HTR-8/SVneo (cell line): ENCODE results near the gene PAX5.

Source experiments
- DNase-seq: peaks from one replicate; pipeline ENCODE4 v3.0.0; 2011; ENCODE audit warnings: low spot score, mixed read lengths; ENCODE audit not compliant: insufficient read length
- FAIRE-seq: peaks from 2 replicates; lab custom pipeline; 2011; peaks lifted over from hg19 to GRCh38; lab: Jason Lieb, UNC

PAX5 gene

DNA sequence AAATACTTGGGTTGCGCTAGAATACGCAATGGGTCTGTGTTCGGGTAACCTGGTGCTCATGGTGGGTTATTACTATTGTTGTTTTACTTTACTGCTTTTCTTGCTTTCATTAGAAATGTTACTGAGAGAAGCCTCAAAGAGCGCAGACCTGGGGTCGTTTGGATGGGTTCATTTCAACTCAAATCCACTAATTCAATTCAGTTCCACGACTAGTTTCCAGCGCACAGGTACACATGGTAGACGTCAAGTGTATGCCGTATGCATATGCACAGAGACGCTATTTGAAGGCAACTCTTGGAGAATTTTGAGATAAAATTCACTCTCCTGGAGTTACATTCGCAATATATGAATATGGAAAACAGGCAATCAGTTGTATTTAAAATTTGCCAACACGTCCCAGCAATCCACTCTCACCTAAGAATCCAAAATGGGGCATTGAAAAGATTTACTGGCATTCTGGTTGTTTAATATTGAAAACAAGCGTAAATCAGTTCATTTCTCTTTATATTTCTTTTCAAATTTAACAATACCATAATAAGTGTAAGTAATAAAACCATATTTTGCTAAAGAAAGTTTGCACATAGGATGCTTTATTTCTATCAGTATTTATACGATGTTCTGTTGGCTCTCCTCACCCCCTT lies 4.4 kb upstream of the PAX5 start:
- DNase-seq (no peak), FAIRE-seq (no peak)

DNA sequence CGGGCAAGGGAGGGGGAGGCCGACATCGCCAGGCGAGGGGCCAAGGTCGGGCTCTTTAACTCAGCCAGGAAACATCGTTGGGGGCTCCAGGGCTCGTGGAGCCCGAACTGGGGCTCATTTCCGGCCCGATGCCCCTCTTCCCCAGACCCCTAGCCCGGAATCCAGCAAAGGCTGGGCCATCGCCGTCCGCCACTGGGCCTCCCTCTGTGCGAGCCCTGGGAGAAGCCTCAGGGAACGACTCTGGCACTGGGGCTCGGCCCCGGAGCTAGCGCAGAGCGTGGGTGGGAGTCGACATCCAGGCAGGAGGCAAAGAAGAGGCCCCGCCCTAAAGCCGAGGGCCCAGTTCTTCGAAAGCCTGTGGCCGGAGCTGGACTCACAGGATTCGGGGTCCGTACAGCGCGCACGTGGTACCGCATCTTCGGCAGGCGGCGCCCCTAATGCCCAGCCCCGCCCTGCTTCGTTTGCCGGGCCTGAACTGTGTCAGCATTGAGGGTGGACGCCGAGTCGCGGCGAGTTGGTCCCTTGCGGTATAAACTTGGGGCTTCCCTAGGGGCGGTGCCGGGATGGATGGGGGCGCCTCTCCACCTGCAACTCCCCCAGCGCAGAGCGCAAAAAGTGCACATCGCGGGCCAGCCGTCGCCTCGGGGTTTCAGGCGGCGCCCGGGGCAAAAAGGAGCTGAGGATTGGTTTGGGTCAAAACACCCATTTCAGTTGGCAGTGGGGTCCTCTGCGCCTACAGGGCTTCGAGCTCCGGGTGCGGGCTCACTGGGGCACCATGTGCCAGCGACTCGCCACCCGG lies 3.6 kb upstream of the PAX5 start:
- DNase-seq (no peak), FAIRE-seq (no peak)

DNA sequence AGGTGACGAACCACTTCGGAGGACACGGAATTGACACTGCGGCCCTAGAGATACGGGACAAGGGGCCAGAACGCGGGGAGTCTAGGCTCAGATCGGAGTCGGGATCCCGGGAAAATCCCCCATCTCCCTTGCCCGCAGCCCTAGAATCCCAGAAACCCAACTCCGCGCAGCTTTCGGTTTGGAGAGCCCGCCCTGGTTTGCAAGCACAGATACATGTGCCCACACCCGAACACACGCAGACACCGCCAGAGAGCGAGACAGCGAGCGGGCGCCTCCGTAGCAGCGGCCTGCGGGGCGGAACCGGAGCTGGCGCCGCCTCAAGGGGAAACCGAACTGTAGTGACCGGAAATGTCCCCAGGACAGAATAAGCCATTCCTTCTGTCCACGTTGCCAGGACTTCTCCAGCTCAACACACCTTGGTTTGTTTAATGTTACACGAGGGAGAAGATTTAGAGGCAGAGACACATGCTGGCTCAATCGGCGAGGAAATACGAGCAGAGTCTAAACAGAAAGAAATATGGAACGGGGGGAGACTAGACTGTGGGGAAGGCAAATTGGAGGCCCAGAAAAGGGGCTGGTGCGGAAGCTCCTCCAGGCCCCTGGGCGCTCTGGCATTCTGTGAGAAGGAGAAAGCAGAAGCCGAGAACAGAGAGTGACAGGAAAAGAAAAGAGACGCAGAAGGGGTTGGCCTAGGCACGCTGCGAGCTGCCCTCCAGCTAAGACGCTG lies 2.9 kb upstream of the PAX5 start:
- FAIRE-seq (no peak), DNase-seq (no peak)

DNA sequence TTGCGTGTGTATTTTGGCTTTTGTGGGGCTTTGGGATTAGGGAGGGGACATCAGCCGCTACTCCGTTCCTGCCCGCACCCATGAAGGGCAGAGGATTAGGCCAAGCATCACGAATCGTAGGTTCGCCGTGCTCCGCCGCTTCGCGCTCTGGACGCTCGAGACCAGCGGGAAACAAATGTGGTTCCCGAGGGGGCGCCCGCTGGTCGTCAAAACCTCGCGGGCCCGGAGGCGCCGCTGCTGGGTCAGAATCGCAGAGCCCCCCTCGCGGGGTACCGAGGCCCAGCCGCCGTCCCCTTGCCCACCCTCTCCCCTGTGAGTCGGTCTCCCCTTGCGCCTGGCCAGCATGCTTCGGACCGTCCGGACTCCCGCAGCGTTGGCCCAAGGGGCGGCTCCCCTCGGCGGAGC lies 2.3 kb upstream of the PAX5 start:
- DNase-seq, result no peak
- no peak for FAIRE-seq

DNA sequence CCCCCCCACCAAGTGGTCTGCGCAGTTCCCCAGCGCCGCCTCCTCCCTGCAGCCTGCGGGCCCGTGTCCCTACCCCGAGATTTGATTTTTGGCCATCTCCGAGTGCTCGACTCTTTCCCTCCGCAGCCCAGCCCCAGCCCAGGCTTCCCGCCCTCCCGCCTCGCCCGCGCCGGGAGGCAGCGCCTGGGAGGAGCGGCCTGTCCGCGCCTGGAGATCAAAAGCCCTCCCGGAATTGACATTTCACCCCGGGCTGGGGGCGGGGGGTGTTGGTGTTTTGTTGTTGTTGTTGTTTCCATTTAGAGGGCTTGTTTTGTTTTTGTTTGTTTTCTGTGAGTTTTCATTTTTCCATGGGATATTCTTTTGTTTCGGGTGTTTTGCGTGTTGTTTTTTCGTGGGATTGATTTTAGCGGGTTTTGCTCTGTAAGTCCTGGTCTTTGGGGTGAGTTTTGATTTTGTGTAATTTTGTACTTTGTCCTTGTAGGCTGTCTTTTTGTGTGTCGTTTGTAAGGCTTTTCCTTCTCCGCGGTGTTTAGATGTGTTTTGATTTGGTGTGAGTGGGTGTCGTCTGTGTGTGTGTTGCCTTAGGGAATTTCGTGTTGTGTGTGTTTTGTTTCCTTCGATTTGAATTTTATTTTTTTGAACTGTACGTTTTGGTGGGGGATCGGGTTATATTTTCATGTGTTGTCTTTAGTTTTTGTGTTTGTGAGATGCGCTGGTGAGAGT lies 1.7 kb upstream of the PAX5 start:
- DNase-seq (no peak), FAIRE-seq (no peak)

DNA sequence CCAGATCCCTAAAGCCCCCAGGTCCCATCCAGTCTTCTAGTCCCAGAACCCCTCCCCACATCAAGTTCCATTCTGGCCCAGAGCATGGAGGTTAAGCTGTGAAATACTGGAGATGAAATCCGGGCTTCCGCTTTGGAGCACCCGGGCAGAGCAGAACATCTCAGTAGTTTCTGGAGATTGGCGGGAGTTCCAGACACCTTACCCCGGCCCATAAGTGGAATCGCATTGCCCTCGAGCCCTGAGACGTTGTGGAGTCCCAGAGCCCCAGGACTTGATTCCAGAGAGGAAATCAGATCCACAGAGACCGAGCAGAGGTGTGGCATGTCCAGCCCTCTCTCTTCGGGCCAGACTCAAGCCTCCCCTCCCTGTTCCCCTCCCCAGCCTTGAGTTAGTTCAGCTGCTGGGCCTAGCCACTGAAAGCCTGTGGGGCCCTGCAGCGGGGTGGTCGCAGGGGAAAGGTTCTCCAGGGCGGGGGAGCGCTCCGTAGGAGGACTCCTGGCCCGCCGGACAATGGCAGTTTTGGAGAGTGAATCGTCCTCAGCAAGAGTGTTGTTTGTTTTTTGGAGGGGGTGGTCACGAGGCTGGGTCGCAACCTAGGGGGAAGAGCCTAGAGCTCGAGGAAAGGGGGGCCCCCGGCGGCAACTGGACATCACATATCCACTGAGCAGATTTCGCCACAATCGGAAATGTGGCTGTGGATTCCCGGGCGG lies 1.0 kb upstream of the PAX5 start:
- no peak for FAIRE-seq
- no peak for DNase-seq

DNA sequence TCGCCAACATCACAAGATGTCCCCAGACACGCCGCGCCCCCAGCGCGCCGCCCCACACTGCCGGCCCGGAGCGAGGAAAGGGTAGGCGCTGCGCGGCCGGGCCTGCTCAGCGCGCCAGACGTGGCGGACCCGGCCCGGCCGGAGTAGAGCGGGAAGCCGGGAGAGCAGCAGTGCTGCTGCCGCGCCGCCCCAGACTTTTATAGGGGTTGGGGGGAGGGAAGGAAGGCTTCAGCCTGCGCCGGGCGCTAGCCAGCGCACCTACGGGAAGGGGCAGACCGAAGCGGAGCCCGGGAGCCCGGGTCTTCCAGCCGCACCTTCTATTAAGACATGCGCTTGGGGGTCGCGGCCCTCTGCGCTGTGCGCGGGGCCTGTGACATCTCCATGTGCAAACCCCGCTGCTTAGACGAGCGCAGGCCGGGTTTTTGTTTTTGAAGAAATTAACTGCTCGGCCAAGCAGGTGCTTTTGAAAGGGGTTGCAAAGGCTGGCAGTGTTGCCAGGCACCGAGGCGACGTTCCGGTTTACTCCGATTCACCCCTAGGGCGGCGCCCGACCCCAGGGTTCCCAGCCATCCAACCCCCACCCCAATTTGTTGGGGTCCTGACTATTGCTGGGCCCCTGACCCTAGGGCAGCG lies 353 bp upstream of the PAX5 start:
- FAIRE-seq (no peak), DNase-seq (no peak)

DNA sequence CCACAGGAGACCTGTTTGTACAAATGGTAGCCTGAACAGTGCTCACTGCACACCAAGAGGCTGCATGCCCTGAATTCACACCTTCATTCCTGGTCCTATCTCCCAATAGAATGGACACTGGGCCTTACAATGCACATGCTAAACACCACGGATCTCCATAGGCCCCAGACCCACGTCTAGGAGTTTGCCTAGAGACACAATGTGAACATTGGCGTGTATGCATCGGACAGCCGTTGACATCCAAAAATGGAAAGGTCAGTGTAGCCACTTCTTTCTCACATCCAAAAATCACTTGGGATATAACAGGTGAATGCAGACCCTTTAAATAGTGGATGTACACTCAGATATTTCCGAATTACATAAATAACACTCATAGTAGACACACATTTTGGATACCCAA lies 927 bp downstream of the PAX5 start:
- DNase-seq, result no peak
- FAIRE-seq, result no peak

DNA sequence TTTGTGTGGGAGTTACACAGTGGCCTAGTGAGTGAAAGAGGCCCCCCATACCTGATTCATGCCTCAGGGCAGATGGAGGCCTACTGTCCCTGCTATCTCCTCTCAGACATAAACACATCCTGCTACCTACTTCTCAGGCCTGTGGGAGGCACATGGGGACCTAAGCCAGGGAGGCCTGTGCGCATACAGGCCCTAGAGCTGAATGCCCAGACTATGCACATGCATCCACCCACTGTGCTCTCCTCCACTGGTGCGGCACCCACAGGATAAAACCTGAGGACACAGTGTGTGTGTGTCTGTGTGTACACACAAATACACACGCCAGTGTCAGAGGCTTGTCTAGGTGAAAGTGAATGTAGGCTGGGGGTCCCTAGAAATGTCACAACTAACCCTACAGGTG lies 1.4 kb downstream of the PAX5 start:
- DNase-seq (no peak), FAIRE-seq (no peak)

DNA sequence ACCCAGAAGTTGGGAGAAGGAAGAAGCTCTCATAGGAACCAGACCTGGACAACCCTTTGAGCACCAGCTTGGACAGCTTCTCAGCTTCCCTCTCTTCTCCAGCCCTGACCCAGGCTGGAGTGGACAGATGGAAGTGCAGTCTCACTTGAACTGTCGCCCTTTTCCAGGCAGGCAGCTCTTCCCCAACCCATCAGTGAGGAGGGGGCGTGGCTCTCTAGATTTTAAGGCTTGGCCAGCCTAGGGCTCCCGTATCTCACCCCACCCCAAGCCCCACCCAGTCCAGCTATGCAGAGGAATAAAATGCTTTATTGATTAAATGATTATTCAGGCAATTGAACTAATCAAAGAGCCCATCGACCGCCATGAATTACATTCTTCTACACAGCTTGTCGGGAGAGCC lies 2.2 kb downstream of the PAX5 start:
- no peak for DNase-seq
- no peak for FAIRE-seq

DNA sequence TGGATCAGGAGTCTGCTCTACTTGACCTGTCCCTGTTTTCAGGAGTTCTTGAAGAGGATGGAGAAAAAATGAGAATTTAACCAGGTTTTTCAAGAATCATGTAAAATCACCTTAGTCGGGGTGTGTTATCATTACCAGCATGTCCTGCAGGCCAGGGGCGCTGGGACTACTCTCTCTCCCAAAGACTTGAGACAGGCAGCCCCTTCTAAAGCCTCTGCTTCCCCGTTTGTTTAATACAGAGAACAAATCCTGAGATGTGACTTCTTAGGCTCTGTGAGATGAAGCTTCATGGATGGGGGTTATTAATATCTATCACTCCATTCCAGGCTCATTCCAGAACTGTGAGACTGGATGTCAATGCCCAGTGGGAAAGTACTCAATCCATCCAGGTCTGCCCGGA lies 3.0 kb downstream of the PAX5 start:
- no peak for DNase-seq
- no peak for FAIRE-seq

DNA sequence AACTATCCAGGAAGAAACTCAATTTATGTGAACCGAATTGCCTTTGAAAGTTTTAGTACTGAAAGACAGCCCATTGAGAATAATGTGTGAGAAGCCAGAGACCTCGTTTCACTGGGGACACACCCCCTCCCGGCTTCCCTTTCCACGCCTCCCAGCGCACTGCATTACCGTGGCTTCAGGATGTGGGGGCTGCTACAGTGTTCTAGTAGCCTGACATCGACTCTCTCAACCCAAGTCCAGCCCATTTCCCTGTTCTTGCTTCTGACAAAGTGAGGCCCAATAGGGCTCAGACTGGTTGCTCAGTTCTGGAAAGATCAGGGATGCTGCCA lies 3.5 kb downstream of the PAX5 start:
- DNase-seq, result no peak
- FAIRE-seq, result no peak

DNA sequence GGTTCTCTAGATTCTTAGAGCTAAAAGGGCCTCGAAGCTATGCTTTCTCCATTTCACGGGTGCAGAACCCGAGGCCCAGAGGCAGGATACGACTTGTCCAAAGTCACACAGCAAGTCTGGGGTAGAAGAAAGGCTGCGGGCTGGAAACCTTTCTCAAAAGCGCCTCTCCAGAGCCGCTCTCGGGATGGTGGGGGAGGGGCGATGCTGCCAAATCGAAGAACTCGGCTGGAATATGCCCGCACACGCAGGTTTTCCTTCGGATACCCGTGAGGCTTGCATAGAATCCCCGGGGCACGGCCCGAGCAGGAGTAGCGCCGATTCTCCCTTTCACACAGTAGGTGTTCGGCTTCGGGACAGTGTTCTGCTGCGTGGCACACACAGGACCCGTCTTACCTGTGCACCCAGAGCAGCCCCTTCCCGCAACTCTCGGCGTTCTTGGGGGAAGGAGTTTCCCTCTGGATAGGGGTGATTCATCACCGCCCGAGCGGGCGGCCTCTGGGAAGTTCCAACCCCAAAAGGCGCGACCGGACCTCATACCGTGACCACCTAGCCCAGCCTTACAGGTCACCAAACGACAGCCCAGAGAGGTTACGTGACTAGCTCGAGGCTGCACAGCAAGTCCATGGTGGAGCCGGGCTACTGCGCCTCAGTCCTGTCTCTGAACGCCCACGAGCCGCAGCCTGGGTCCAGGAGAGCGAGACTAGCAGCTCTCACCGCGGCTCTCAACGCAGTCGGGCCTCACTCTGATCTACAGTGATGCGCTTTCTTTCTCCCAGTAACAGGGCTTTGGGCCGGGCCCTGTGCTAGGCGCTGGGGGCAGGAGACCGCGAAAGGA lies 4.1 kb downstream of the PAX5 start:
- FAIRE-seq (no peak), DNase-seq (no peak)

DNA sequence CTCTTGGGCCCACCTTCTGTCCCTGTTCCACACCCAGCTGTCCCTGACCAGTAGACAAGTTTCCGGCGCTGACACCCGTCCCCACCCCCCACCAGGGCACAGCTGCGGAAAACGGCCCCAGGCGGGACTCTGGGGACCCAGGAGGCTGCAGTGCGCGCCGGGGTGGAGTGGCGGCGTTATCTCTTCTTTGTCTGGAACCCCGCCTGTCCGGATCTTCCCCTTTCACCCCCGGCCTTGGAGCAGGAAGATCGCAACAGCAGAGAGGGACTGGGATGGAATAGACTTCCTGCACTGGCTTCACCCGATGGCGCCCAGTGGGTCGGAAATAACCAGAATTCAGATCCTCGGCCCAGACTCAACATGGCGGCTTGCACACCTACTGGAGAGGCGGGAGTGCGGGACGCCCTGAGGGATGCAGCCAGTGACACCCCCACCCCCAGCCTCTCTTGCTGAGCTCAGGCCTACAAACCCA lies 4.7 kb downstream of the PAX5 start:
- no peak for FAIRE-seq

DNA sequence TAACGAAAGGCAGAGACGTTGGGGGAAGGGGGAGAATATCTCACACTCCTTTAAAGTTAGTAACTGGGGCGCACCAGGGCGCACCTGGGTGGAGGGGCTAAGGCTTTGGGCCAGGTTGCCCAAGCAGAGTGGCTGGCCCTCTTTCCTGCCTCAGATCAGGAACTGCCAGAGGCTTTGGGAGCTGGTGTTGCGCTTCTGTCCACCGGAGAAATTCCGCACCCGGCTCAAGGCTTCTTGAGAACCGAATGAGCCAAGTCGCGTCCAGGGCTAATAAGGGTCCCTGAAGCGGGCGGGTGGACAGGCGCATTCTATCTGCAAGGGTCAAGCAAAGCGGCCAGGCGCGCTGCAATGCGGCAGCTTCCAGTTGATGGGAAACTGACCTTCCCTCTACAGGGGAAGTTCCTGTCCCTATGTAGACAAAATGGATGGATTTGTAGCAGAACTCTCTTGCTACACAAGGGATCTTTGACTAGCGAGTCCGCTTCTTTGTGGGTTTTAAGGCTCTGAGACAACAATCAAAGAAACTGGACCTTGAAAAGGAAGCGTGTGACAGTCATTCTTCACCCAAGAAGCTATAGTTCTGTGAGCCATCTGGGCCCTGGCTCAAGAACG lies 5.5 kb downstream of the PAX5 start:
- DNase-seq (no peak), FAIRE-seq (no peak)

More for the DNA sequence above, 4.7 kb downstream of the PAX5 start:
- no peak for DNase-seq

DNA sequence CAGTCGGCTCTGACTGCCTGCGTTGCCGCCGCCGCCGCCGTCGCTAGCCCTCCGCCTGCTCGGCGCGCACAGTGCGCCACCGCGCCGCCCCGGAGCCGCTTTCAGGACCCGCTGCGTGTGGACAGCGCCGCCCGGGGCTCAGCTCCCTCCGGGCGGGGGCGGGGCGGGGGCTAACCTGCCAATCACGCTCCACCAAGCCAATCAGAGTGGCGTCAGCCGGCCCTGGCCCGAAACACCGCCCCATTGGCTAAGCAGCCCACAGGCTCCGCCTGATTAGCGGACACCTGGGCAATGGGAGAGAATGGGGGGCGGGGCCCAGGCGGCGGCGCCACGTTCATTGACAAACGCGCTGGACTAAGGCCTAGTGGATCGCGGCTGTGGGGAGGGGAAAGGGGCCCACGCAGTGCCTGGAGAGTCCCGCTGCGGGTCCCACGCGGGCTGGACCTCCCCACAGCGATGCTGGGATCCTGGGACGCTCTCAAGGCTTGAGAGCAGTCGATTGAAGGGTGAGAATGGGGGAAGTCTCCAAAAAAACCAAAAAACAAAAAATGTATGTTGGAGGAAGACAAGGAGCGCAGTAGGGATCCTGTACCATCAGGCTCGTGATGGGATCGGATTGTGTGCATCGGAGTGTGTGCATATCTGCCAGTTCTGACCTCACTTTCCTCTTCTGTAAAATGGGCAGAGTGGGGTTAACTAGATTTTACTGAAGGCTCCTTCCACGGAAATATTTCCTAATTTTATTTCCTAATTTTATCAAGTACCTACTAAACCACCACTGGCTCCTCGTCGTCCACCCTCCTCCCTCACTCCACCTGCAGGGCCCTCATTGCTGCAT lies 6.3 kb downstream of the PAX5 start:
- peak; percentile 96 for FAIRE-seq
- DNase-seq, result peak; percentile 97

DNA sequence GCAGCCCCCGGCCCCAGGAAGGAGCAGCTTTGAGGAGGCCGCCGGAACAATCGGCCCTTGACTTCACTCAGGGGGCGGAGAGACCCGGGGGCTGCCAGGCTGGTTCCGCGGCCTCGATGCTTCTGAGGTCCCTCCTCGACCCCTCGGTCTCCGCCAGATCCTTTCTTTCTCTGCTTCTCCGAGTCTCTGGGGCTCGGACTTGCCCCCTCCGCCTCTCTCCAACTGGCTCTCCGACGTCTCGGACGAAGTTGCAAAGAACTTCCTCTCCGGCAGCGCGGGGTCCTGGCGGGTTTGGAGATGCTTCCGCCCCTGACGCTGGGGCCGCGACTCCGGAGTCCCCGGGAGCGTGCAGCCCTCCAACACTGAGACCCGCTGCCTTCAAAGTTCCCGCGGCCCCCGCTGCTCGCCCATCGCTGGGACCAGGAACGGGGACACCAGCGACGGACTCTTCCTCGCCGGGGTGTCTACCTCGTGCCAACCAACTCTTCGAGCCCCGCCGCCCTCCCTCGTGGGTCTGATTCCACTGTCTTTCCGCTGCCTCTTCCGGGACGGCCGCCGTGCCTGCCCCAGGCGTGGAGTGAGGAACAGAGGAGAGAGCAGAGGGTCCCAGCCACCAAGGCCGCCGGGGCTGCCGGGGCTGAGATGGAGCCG lies 7.0 kb downstream of the PAX5 start:
- no peak for FAIRE-seq
- no peak for DNase-seq
